ENCODE measurements around the gene CNTNAP5. TPM values are rescaled to one million over a fixed set of nuclear protein-coding genes. Genes with fewer than 3 reads are reported as not detected.

CNTNAP5 gene
- total and polyA plus RNA-seq, 2 donors (not counting 1 experiment from before 2014, with no cell fraction given), result not detected

- H3K4me1 ChIP-seq (ENCODE audit: control insufficient read depth in 2 of 2, insufficient read depth in 2 of 2, low read length in 2 of 2), result no peaks in the 10 kb centered on the region
- no peaks in the 10 kb centered on the region for H3K79me2 ChIP-seq (ENCODE audit: control insufficient read depth, insufficient read depth, low read length)
- intact Hi-C loops (cut with micrococcal nuclease), result no loop called here
- no peak for DNase-seq
- no peak overlapping the region for H3K9ac ChIP-seq (ENCODE audit: low read length)
- Mint-ChIP-seq H3K27me3 (no peaks in the 10 kb centered on the region), H3K4me1 (no peaks in the 10 kb centered on the region), H3K9me3 (ENCODE audit: insufficient read depth) (no peaks in the 10 kb centered on the region), H3K27ac (no peak overlapping the region), H3K4me3 (no peak overlapping the region)
- TF ChIP-seq CTCF (IDR thresholded peaks at IDR 0.05) (no peak), EZH2 (IDR thresholded peaks at IDR 0.05; ENCODE audit: borderline replicate concordance, insufficient read depth, low read depth, low read length, poor library complexity, severe bottlenecking) (no peak)
- no CpG with 5 or more reads among the region's 1 CpG for WGBS (ENCODE audit: insufficient coverage)
- H3K4me3 ChIP-seq (ENCODE audit: control extremely low read depth in 1 of 5, extremely low read depth in 1 of 5, insufficient read depth in 1 of 5, low read depth in 2 of 5, low read length in 4 of 5), result no peak overlapping the region
- no peak overlapping the region for H2AFZ ChIP-seq (ENCODE audit: insufficient read depth, low read depth, low read length, poor library complexity, severe bottlenecking)
- H3K36me3 ChIP-seq (replicated peaks in 1 of 2; ENCODE audit: control extremely low read depth in 1 of 2, control insufficient read depth in 1 of 2, extremely low read depth in 1 of 2, insufficient read depth in 2 of 2, low read length in 1 of 2), result no peaks in the 10 kb centered on the region
- CTCF ChIA-PET, result no interaction called here
- POLR2A ChIA-PET, result no interaction called here
- H4K20me1 ChIP-seq (ENCODE audit: control insufficient read depth, insufficient read depth, low read length, poor library complexity, severe bottlenecking), result no peaks in the 10 kb centered on the region
- no peak for ATAC-seq (ENCODE audit: low read depth)
- H3K9me3 ChIP-seq (ENCODE audit: control extremely low read depth in 1 of 3, control insufficient read depth in 2 of 3, insufficient read depth in 1 of 3, low read length in 2 of 3), result peaks cover 0 to 3% (median 0%) of the 10 kb centered on the region in 3 donors
- H3K4me2 ChIP-seq (replicated peaks; ENCODE audit: low read depth, low read length, poor library complexity, severe bottlenecking), result no peak overlapping the region
- H3K27me3 ChIP-seq (replicated peaks in 1 of 4; ENCODE audit: control extremely low read depth in 1 of 4, control insufficient read depth in 3 of 4, insufficient read depth in 4 of 4, low read length in 3 of 4), result no peaks in the 10 kb centered on the region
- H3K27ac ChIP-seq (ENCODE audit: low read length in 2 of 2), result no peak overlapping the region
These were observed 56.1 kb downstream of the CNTNAP5 start for GRCh38 chr2:124081154-124081716.

GRCh38 chr2:124088616-124089015 is 63.5 kb downstream of the CNTNAP5 start:
- Mint-ChIP-seq H3K27ac (no peak overlapping the region), H3K4me1 (no peaks in the 10 kb centered on the region), H3K9me3 (ENCODE audit: insufficient read depth) (no peaks in the 10 kb centered on the region), H3K27me3 (no peaks in the 10 kb centered on the region), H3K4me3 (no peak overlapping the region)
- no peak overlapping the region for H2AFZ ChIP-seq (ENCODE audit: insufficient read depth, low read depth, low read length, poor library complexity, severe bottlenecking)
- ChIA-PET CTCF (no interaction called here), POLR2A (no interaction called here)
- no peak overlapping the region for H3K27ac ChIP-seq (ENCODE audit: low read length in 2 of 2)
- no peaks in the 10 kb centered on the region for H3K27me3 ChIP-seq (replicated peaks in 1 of 4; ENCODE audit: control extremely low read depth in 1 of 4, control insufficient read depth in 3 of 4, insufficient read depth in 4 of 4, low read length in 3 of 4)
- no peaks in the 10 kb centered on the region for H4K20me1 ChIP-seq (ENCODE audit: control insufficient read depth, insufficient read depth, low read length, poor library complexity, severe bottlenecking)
- TF ChIP-seq CTCF (IDR thresholded peaks at IDR 0.05), result no peak
- no peak for TF ChIP-seq EZH2 (IDR thresholded peaks at IDR 0.05; ENCODE audit: borderline replicate concordance, insufficient read depth, low read depth, low read length, poor library complexity, severe bottlenecking)
- H3K4me1 ChIP-seq (ENCODE audit: control insufficient read depth in 2 of 2, insufficient read depth in 2 of 2, low read length in 2 of 2), result no peaks in the 10 kb centered on the region
- ATAC-seq (ENCODE audit: low read depth) (no peak), DNase-seq (no peak)
- no peak overlapping the region for H3K9ac ChIP-seq (ENCODE audit: low read length)
- no CpG with 5 or more reads among the region's 2 CpGs for WGBS (ENCODE audit: insufficient coverage)
- intact Hi-C loops (cut with micrococcal nuclease), result no loop called here
- no peaks in the 10 kb centered on the region for H3K9me3 ChIP-seq (ENCODE audit: control extremely low read depth in 1 of 3, control insufficient read depth in 2 of 3, insufficient read depth in 1 of 3, low read length in 2 of 3)
- no peak overlapping the region for H3K4me3 ChIP-seq (ENCODE audit: control extremely low read depth in 1 of 5, extremely low read depth in 1 of 5, insufficient read depth in 1 of 5, low read depth in 2 of 5, low read length in 4 of 5)
- H3K36me3 ChIP-seq (replicated peaks in 1 of 2; ENCODE audit: control extremely low read depth in 1 of 2, control insufficient read depth in 1 of 2, extremely low read depth in 1 of 2, insufficient read depth in 2 of 2, low read length in 1 of 2), result no peaks in the 10 kb centered on the region
- no peak overlapping the region for H3K4me2 ChIP-seq (replicated peaks; ENCODE audit: low read depth, low read length, poor library complexity, severe bottlenecking)
- H3K79me2 ChIP-seq (ENCODE audit: control insufficient read depth, insufficient read depth, low read length), result no peaks in the 10 kb centered on the region
